HL-60 (cell line): ENCODE measurements around the gene TRIOBP.

Experiments used
- DNase-seq, 2 experiments: peaks; one replicate each; pipeline ENCODE4 v3.0.0-alpha.2; 2010 to 2020; ENCODE audit warnings: low read depth in 1 of 2, low spot score in 1 of 2
- H3K27ac ChIP-seq: fragments of 250-450 bp; sonication (Bioruptor Pico); replicated peaks from 2 replicates; pipeline ENCODE4 v1.5.1; 2020; ENCODE audit warnings: mild to moderate bottlenecking, moderate library complexity
- H3K27me3 ChIP-seq: fragments of 250-450 bp; sonication (Bioruptor Pico); 2 replicates; pipeline ENCODE4 v1.5.1; 2021; ENCODE audit warnings: mild to moderate bottlenecking, moderate library complexity; ENCODE audit not compliant: insufficient read depth, poor library complexity, severe bottlenecking
- H3K4me3 ChIP-seq: replicated peaks from 2 replicates; pipeline ENCODE4 v1.5.1; 2011; ENCODE audit warnings: mild to moderate bottlenecking, control low read depth, low read length; ENCODE audit not compliant: insufficient read depth
- CTCF ChIP-seq: IDR thresholded peaks from one replicate; pipeline ENCODE4 v1.5.1; 2011; ENCODE audit warnings: low read length, control low read depth, inconsistent platforms; ENCODE audit not compliant: insufficient read depth
- GABPA ChIP-seq: IDR thresholded peaks from 2 replicates; pipeline ENCODE4 v1.6.1; 2012; ENCODE audit warnings: low read depth
- POLR2AphosphoS5 ChIP-seq: IDR thresholded peaks from 2 replicates; pipeline ENCODE4 v1.6.1; 2012; ENCODE audit warnings: low read depth
- REST ChIP-seq: IDR thresholded peaks from 2 replicates; pipeline ENCODE4 v1.6.1; 2012; ENCODE audit warnings: low read depth; ENCODE audit not compliant: insufficient replicate concordance
- SPI1 ChIP-seq: IDR thresholded peaks from 2 replicates; pipeline ENCODE4 v1.6.1; 2012; ENCODE audit warnings: low read depth, mild to moderate bottlenecking, borderline replicate concordance

Gene TRIOBP

GRCh38 chr22:37705205-37705604 lies 8.4 kb downstream of the TRIOBP start:
- Histone ChIP-seq H3K27me3 (no peaks in the 10 kb centered on the region), H3K27ac (no peak overlapping the region), H3K4me3 (no peak overlapping the region)
- DNase-seq: no peak
- TF ChIP-seq CTCF (no peak), SPI1 (no peak), REST (no peak), POLR2AphosphoS5 (no peak), GABPA (no peak)

GRCh38 chr22:37708580-37709444 lies 12.0 kb downstream of the TRIOBP start:
- DNase-seq: peak in 1 of 2 experiments; percentile 22
- TF ChIP-seq SPI1 (peak; percentile 77), REST (no peak)
- Histone ChIP-seq H3K27ac (no peak overlapping the region), H3K27me3 (no peaks in the 10 kb centered on the region), H3K4me3 (no peak overlapping the region)

GRCh38 chr22:37709445-37709765 lies 12.6 kb downstream of the TRIOBP start:
- TF ChIP-seq POLR2AphosphoS5 (no peak), REST (no peak), SPI1 (no peak), GABPA (no peak), CTCF (no peak)
- Histone ChIP-seq H3K27me3 (no peaks in the 10 kb centered on the region), H3K4me3 (no peak overlapping the region), H3K27ac (no peak overlapping the region)
- no peak for DNase-seq
